Endothelial cell of umbilical vein (primary cell): ENCODE measurements around the gene SLC25A34.

Experiments used
- EZH2 ChIP-seq: IDR thresholded peaks from 2 replicates; pipeline ENCODE4 v1.6.1; 2012; ENCODE audit warnings: borderline replicate concordance, low read depth, mild to moderate bottlenecking, moderate library complexity, low read length, inconsistent platforms; ENCODE audit not compliant: severe bottlenecking
- FOS ChIP-seq: IDR thresholded peaks from 2 replicates; pipeline ENCODE4 v1.6.1; 2011; ENCODE audit warnings: mild to moderate bottlenecking, low read length, moderate library complexity, borderline replicate concordance; ENCODE audit not compliant: insufficient read depth
- GATA2 ChIP-seq: IDR thresholded peaks from 2 replicates; pipeline ENCODE4 v1.7.0; 2011; ENCODE audit warnings: low read depth, mild to moderate bottlenecking, moderate library complexity, mixed read lengths, low read length; ENCODE audit not compliant: insufficient read length, insufficient read depth
- JUN ChIP-seq: IDR thresholded peaks from 2 replicates; pipeline ENCODE4 v1.6.1; 2011; ENCODE audit warnings: borderline replicate concordance, low read depth; ENCODE audit not compliant: insufficient read length, insufficient read depth
- POLR2A ChIP-seq: IDR thresholded peaks from 2 replicates; pipeline ENCODE4 v1.6.1; 2012; ENCODE audit warnings: low read depth, mild to moderate bottlenecking, control low read depth, low read length
- POLR2AphosphoS5 ChIP-seq: IDR thresholded peaks from 2 replicates; pipeline ENCODE4 v1.6.1; 2012; ENCODE audit warnings: low read depth, mild to moderate bottlenecking, control low read depth, low read length, moderate library complexity; ENCODE audit not compliant: insufficient read depth
- TF ChIP-seq, protein P1 (sequence below), 2 donors: IDR thresholded peaks; 1 replicate in 1 of 2; 2 replicates in 1 of 2; pipeline ENCODE4 v1.5.1; 2011; ENCODE audit warnings: low read length in 2 of 2, mild to moderate bottlenecking in 2 of 2, moderate library complexity in 2 of 2, control low read depth in 1 of 2, inconsistent platforms in 1 of 2, low read depth in 1 of 2; ENCODE audit not compliant: insufficient read depth in 1 of 2; ENCODE audit errors: extremely low read depth in 1 of 2
- TF ChIP-seq, protein P2 (sequence below): IDR thresholded peaks from 2 replicates; pipeline ENCODE4 v1.6.1; 2011; ENCODE audit not compliant: insufficient read depth, insufficient read length

DNA sequence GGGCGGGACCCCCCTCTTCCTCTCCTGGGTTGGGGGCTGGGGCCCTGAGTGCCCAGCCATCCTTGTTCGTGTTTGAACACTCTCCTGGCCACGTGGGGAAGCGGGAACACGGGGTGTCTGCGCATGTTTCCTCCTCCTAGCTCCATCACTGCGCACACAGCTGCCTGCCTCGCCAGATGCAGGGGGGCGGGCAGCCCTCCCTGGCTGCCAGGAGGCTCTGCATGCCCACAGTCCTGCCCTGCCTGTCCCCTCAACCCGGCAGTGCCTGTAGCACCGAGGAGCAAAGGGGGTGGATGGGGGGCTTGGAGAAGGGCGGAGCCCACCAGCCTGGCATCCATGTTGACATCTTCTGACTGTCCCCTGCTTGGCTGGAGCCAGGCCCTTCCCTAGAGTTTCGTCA is 1.8 kb upstream of the SLC25A34 start:
- TF ChIP-seq POLR2A (no peak), JUN (no peak), POLR2AphosphoS5 (no peak), GATA2 (no peak), FOS (no peak), EZH2 (no peak)
- TF ChIP-seq, protein P1, sequence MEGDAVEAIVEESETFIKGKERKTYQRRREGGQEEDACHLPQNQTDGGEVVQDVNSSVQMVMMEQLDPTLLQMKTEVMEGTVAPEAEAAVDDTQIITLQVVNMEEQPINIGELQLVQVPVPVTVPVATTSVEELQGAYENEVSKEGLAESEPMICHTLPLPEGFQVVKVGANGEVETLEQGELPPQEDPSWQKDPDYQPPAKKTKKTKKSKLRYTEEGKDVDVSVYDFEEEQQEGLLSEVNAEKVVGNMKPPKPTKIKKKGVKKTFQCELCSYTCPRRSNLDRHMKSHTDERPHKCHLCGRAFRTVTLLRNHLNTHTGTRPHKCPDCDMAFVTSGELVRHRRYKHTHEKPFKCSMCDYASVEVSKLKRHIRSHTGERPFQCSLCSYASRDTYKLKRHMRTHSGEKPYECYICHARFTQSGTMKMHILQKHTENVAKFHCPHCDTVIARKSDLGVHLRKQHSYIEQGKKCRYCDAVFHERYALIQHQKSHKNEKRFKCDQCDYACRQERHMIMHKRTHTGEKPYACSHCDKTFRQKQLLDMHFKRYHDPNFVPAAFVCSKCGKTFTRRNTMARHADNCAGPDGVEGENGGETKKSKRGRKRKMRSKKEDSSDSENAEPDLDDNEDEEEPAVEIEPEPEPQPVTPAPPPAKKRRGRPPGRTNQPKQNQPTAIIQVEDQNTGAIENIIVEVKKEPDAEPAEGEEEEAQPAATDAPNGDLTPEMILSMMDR (IDR thresholded peaks at IDR 0.05; ENCODE audit: extremely low read depth in 1 of 2, insufficient read depth in 1 of 2, low read depth in 1 of 2, low read length in 2 of 2) = no peak
- TF ChIP-seq, protein P2, sequence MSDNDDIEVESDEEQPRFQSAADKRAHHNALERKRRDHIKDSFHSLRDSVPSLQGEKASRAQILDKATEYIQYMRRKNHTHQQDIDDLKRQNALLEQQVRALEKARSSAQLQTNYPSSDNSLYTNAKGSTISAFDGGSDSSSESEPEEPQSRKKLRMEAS = no peak
